Measurements from ENCODE around the gene PGBD2. TPM values are rescaled to one million over a fixed set of nuclear protein-coding genes. Genes with fewer than 3 reads are reported as not detected.

The PGBD2 gene
- total RNA-seq: 1 to 10 TPM; 6.5 to 7.1 TPM

DNA sequence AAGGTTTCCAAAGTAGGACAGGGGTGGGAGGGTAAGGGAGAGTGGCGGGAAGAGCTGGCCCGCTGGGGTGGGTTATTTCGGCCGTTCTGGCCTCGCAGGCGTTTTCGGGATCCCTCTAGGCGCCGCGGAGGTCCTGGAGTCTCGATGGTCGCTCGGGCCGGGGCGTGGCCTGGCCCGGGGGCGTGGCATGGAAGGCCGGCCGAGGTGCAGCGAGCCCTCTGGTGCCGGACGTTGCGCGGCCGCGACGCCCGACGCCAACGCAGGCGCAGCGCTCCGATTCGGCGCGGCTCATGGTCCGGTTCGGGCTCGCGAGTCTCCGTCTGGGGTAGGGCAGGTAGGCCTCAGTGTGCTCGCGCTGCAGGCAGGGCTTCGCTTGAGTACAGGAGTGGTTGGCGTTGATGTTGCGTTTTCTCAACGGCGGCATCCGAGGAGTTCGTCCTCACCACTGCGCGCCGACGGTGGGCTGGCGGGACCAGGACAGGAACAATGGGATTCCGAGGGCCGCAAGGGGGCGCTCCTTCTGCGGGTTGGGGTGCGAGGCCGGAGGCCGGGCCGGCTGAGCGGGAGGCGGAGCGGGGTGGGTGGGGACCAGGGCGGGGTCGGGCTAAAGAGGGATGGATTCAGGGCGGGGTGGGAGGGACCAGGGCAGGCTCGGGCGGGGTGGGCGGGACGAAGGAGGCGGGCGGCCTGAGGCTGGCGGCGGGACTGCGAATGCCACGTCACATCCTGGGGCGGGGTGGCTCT lies at the start of gene PGBD2:
TSS of gene PGBD2 (plus strand) at position 227 of the 744 bp plus-strand sequence. CDS start 7,628 bp downstream, outside the sequence.
- Histone ChIP-seq H3K9me3 (no peaks in the 10 kb centered on the region), H3K4me1 (ENCODE audit: control insufficient read depth in 1 of 2, low read depth in 2 of 2) (peaks cover 0 to 17% of the 10 kb centered on the region in 2 donors), H3K27ac (peak within 1 kb of the TSS; percentile 92), H3K4me3 (peak within 1 kb of the TSS; percentile 89), H3K36me3 (no peaks in the 10 kb centered on the region), H3K27me3 (replicated peaks; ENCODE audit: insufficient read depth) (no peaks in the 10 kb centered on the region)
- DNase-seq (ENCODE audit: low spot score): peak; percentile 66
- TF ChIP-seq, protein P1, sequence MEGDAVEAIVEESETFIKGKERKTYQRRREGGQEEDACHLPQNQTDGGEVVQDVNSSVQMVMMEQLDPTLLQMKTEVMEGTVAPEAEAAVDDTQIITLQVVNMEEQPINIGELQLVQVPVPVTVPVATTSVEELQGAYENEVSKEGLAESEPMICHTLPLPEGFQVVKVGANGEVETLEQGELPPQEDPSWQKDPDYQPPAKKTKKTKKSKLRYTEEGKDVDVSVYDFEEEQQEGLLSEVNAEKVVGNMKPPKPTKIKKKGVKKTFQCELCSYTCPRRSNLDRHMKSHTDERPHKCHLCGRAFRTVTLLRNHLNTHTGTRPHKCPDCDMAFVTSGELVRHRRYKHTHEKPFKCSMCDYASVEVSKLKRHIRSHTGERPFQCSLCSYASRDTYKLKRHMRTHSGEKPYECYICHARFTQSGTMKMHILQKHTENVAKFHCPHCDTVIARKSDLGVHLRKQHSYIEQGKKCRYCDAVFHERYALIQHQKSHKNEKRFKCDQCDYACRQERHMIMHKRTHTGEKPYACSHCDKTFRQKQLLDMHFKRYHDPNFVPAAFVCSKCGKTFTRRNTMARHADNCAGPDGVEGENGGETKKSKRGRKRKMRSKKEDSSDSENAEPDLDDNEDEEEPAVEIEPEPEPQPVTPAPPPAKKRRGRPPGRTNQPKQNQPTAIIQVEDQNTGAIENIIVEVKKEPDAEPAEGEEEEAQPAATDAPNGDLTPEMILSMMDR (IDR thresholded peaks at IDR 0.05): peak; percentile 71
- peak; percentile 89 for ATAC-seq (ENCODE audit: insufficient number of reproducible peaks, low FRiP score, low read depth)

DNA sequence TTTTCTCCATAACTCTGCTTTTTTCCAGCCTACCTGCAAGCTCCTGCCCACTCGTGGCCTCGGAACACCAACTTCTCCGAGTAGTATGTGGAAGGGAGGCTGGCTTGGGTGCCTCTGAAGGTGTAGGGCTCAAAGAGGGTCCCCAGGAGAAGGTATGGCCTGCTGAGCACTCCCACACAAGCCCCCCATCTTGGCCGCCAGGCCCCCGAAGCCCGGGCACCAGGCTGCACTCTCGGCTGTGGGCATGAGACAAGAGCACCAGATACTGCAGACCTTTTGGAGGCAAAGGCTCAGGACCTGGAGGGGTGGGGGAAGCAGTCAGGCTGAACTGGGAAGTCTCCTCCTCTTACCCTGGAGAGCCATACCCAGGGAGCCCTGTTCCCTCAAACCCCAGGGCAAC lies 48.8 kb upstream of the PGBD2 start:
- H3K27me3 ChIP-seq (replicated peaks; ENCODE audit: insufficient read depth): no peaks in the 10 kb centered on the region
- H3K4me1 ChIP-seq (ENCODE audit: control insufficient read depth in 1 of 2, low read depth in 2 of 2): peaks cover 8 to 24% of the 10 kb centered on the region in 2 donors
- TF ChIP-seq, protein P1 (IDR thresholded peaks at IDR 0.05): no peak
- no peak for DNase-seq (ENCODE audit: low spot score)
- ATAC-seq (ENCODE audit: insufficient number of reproducible peaks, low FRiP score, low read depth): no peak
- H3K27ac ChIP-seq: no peak overlapping the region
- H3K4me3 ChIP-seq: no peak overlapping the region
- H3K9me3 ChIP-seq: no peaks in the 10 kb centered on the region
- no peaks in the 10 kb centered on the region for H3K36me3 ChIP-seq

GRCh38 chr1:248857749-248858095 lies 48.3 kb upstream of the PGBD2 start:
- H3K9me3 ChIP-seq: no peaks in the 10 kb centered on the region
- DNase-seq (ENCODE audit: low spot score) (no peak), ATAC-seq (ENCODE audit: insufficient number of reproducible peaks, low FRiP score, low read depth) (no peak)
- peak overlapping the region; percentile 77 for H3K4me3 ChIP-seq
- no peaks in the 10 kb centered on the region for H3K36me3 ChIP-seq
- TF ChIP-seq, protein P1 (IDR thresholded peaks at IDR 0.05): no peak
- peak overlapping the region in 1 of 2 donors; percentile 82 for H3K27ac ChIP-seq
- H3K27me3 ChIP-seq (replicated peaks; ENCODE audit: insufficient read depth): no peaks in the 10 kb centered on the region
- H3K4me1 ChIP-seq (ENCODE audit: control insufficient read depth in 1 of 2, low read depth in 2 of 2): peaks cover 8 to 30% of the 10 kb centered on the region in 2 donors

GRCh38 chr1:248858096-248858890 lies 47.7 kb upstream of the PGBD2 start:
- H3K27ac ChIP-seq: peak overlapping the region; percentile 82 to 85
- peaks cover 8 to 33% of the 10 kb centered on the region in 2 donors for H3K4me1 ChIP-seq (ENCODE audit: control insufficient read depth in 1 of 2, low read depth in 2 of 2)
- H3K27me3 ChIP-seq (replicated peaks; ENCODE audit: insufficient read depth): no peaks in the 10 kb centered on the region
- ATAC-seq (ENCODE audit: insufficient number of reproducible peaks, low FRiP score, low read depth): peak; percentile 24
- no peaks in the 10 kb centered on the region for H3K36me3 ChIP-seq
- TF ChIP-seq, protein P1 (IDR thresholded peaks at IDR 0.05): peak; percentile 8
- peak overlapping the region; percentile 77 for H3K4me3 ChIP-seq
- no peak for DNase-seq (ENCODE audit: low spot score)
- no peaks in the 10 kb centered on the region for H3K9me3 ChIP-seq

Data from thoracic aorta (tissue), 2 donors.